Subcutaneous adipose tissue (tissue), 4 donors: ENCODE results near the gene AATK. TPM values are rescaled to one million over a fixed set of nuclear protein-coding genes. Genes with fewer than 3 reads are reported as not detected.

Source experiments
- CTCF ChIP-seq: fragments of 450-650 bp; IDR thresholded peaks from one replicate; pipeline ENCODE4 v1.5.1; 2016; ENCODE audit warnings: low read depth, mild to moderate bottlenecking, control low read depth, antibody characterized with exemption, moderate library complexity
- total RNA-seq, 4 donors: library from RNA; depleted of rRNA; stranded (reverse); fragments of >200 nt; gene quantifications; one replicate each; pipeline ENCODE4 v1.1.0, GENCODE V29; 2016

AATK gene
- total RNA-seq, 4 donors from 2014 or later, result 1.0 to 2.0 (median 1.7) TPM

- TF ChIP-seq CTCF, result no peak
Observed at GRCh38 chr17:81163703-81164370, 2.2 kb downstream of the AATK start.

GRCh38 chr17:81163051-81163695 lies 2.8 kb downstream of the AATK start:
- no peak for TF ChIP-seq CTCF

- no peak for TF ChIP-seq CTCF
Observed at GRCh38 chr17:81162491-81162890, 3.5 kb downstream of the AATK start.

GRCh38 chr17:81161972-81162371 lies 4.0 kb downstream of the AATK start:
- TF ChIP-seq CTCF, result no peak

GRCh38 chr17:81161536-81161935 lies 4.5 kb downstream of the AATK start:
- TF ChIP-seq CTCF, result no peak

GRCh38 chr17:81160747-81161453 lies 5.1 kb downstream of the AATK start:
- no peak for TF ChIP-seq CTCF

- no peak for TF ChIP-seq CTCF
Observed at GRCh38 chr17:81160306-81160705, 5.7 kb downstream of the AATK start.
